HEK293 (cell line): Measurements from ENCODE around the gene RPL23.

Source experiments
- CTCF ChIP-seq: fragments of 450-650 bp; formaldehyde crosslinking; IDR thresholded peaks from 2 replicates; pipeline ENCODE4 v1.5.1; 2016; ENCODE audit warnings: missing biosample characterization, missing genetic modification characterization
- KLF16 ChIP-seq: fragments of 450-650 bp; formaldehyde crosslinking; IDR thresholded peaks from 2 replicates; pipeline ENCODE4 v1.5.1; 2017; ENCODE audit warnings: missing biosample characterization, missing genetic modification characterization

DNA sequence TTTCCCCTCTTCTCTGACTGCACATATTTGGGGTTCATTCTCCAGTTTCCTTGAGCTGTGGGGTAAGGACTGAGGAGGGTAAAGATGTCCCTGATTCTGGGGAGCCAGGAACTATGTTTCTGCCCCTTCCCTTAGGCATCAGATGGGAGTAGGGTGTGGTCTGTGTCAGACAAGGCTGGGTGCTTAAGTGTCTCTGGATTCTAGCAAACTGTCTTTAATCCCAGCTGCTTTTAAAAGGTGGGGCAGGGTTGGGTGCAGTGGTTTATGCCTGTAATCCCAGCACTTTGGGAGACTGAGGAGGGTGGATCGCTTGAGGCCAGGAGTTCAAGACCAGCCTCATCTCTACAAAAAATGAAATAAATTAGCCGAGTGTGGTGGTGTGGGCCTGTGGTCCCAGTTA, 29.3 kb upstream of the RPL23 start:
- TF ChIP-seq CTCF (tag by site-specific recombination) (no peak), KLF16 (tag by site-specific recombination) (no peak)
